HepG2 (cell line): ENCODE data around the gene GOT2.

Experiments
- CBX2 ChIP-seq, 2 experiments: fragments of 200-600 bp in 1 of 2; sonication (generic); formaldehyde crosslinking in 1 of 2; IDR thresholded peaks; 2 replicates each; pipeline versions ENCODE4 v1.7.0 to v1.8.1; 2018 to 2022; ENCODE audit warnings: low read depth in 2 of 2, low read length in 1 of 2, mild to moderate bottlenecking in 1 of 2, missing genetic modification reagents in 1 of 2
- NRL ChIP-seq: sonication (generic); formaldehyde crosslinking; IDR thresholded peaks from 2 replicates; pipeline ENCODE4 v1.5.0; 2020; ENCODE audit warnings: missing genetic modification reagents, mild to moderate bottlenecking, moderate library complexity, borderline replicate concordance
- RFX5 ChIP-seq: IDR thresholded peaks from 2 replicates; pipeline ENCODE4 v1.6.1; 2011; ENCODE audit warnings: low read depth, low read length, improper control_type of control experiment
- ZNF274 ChIP-seq: sonication (generic); formaldehyde crosslinking; IDR thresholded peaks from 2 replicates; pipeline ENCODE4 v1.5.1; 2020; ENCODE audit warnings: mild to moderate bottlenecking, missing genetic modification reagents

GRCh38 chr16:58738672-58739296 is 4.7 kb upstream of the GOT2 start:
- no peak for TF ChIP-seq NRL
- no peak for TF ChIP-seq CBX2 (IDR thresholded peaks at IDR 0.05; ENCODE audit: low read depth, low read length)
- no peak for TF ChIP-seq CBX2 (CRISPR knock-in tag; IDR thresholded peaks at IDR 0.05; ENCODE audit: low read depth)
- no peak for TF ChIP-seq RFX5
- no peak for TF ChIP-seq ZNF274 (CRISPR knock-in tag)
